GM12873 (cell line): ENCODE results near the gene KHDC4.

ENCODE experiments used
- TF ChIP-seq, protein P1 (sequence below): IDR thresholded peaks from 2 replicates; pipeline ENCODE4 v1.5.1; 2012; ENCODE audit warnings: low read depth, mild to moderate bottlenecking, moderate library complexity, low read length, control low read depth; ENCODE audit not compliant: insufficient read depth; ENCODE audit errors: missing control alignments

Gene KHDC4

GRCh38 chr1:155973723-155974122 lies 39.5 kb upstream of the KHDC4 start:
- TF ChIP-seq, protein P1, sequence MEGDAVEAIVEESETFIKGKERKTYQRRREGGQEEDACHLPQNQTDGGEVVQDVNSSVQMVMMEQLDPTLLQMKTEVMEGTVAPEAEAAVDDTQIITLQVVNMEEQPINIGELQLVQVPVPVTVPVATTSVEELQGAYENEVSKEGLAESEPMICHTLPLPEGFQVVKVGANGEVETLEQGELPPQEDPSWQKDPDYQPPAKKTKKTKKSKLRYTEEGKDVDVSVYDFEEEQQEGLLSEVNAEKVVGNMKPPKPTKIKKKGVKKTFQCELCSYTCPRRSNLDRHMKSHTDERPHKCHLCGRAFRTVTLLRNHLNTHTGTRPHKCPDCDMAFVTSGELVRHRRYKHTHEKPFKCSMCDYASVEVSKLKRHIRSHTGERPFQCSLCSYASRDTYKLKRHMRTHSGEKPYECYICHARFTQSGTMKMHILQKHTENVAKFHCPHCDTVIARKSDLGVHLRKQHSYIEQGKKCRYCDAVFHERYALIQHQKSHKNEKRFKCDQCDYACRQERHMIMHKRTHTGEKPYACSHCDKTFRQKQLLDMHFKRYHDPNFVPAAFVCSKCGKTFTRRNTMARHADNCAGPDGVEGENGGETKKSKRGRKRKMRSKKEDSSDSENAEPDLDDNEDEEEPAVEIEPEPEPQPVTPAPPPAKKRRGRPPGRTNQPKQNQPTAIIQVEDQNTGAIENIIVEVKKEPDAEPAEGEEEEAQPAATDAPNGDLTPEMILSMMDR = no peak

DNA sequence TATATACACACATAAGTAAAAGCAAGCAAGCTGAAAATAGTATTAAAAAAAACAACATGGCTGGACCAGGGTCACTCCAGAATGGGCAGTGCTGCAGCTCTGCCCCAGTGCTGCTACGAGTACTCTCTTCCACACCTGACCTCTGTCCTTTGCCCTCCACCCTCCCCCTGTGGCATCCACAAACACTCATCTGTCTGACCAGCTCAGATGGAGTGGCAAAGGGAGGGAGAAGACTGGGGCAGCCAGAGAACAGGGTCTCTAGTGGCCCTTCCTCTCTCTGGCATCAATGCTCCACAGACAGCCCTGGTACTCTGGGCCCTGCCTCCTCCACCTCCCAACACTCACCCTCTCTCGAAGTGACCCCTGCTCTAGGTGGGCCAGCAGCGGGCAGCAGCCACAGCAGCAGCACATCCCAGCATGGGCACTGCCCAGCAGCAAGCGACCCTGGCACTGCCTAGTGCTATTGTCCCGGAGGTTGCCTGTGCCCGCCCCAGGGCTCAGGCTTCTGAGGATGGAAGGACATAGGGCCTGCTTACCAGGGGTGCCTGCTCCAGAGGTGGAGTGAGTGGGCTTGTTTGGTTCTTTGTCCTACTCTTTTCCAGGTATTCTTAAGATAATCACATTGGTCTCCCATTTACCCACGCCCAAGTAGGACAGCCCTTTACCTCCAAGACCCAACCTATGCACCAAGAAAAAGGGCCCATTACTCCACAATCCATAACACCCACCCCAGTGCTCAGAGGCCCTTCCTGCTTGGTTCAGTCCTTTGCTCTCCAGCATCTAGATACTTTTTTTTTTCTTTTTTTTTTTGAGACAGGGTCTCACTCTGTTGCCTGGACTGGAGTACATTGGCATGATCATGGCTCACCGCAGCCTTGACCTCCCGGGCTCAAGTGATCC lies 37.9 kb upstream of the KHDC4 start:
- TF ChIP-seq, protein P1 = no peak

GRCh38 chr1:155970531-155971167 lies 36.4 kb upstream of the KHDC4 start:
- TF ChIP-seq, protein P1 = no peak

GRCh38 chr1:155969377-155969791 lies 35.2 kb upstream of the KHDC4 start:
- TF ChIP-seq, protein P1 = no peak

- TF ChIP-seq, protein P1 = no peak
These were observed 34.5 kb upstream of the KHDC4 start for GRCh38 chr1:155968670-155969069.

DNA sequence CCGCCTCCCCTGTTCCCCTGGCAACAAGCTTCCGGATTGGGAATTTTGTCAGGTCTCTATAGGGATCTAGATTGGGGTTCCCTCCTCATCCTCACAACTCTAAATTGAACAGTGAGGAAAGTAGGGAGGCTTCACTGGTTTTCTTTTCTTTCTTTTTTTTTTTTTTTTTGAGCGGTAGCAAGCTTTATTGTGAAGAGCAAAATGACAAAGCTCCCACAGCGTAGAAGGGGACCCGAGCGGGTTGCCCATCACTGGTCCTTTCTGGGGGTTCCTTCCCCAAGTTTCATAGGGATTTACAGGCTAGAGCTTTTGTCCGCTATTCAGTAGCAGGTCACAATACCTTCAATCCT lies 33.8 kb upstream of the KHDC4 start:
- TF ChIP-seq, protein P1 = no peak

- TF ChIP-seq, protein P1 = no peak
These were observed 33.3 kb upstream of the KHDC4 start for GRCh38 chr1:155967341-155968050.
